Left ventricle myocardium superior (tissue), 1 donor: Measurements from ENCODE around the gene RBPJ. TPM values are rescaled to one million over a fixed set of nuclear protein-coding genes. Genes with fewer than 3 reads are reported as not detected.
A peak's percentile ranks its signal among the peaks of the same experiment; 100 is the strongest.
"Not testable (repeated sequence)": the region's sequence is repeated elsewhere in the genome, so short reads cannot be mapped to it uniquely, and the experiment has no call there.

ENCODE experiments used
- ATAC-seq: fragments of 200-7000 bp; cut with Tn5 transposase; one replicate; pipeline ENCODE4 v1.9.1; 2020; ENCODE audit warnings: mild to moderate bottlenecking, moderate library complexity
- DNase-seq: peaks from one replicate; pipeline ENCODE4 v3.0.0-alpha.2; 2020
- intact Hi-C: fragments of 100-400 bp; cut with micrococcal nuclease; formaldehyde crosslinking; loops from one replicate; pipeline ENCODE4 v1.11.0; 2022
- total RNA-seq: library from RNA; stranded (reverse); fragmentation: NEBNext Ultra II Directional; extraction: Animal tissue kit (Norgen Biotek cat#: 25700); gene quantifications from one replicate; pipeline ENCODE4 v1.2.1, GENCODE V29; 2021
- donor health status: DM: no; HTN: yes; CAD: no; lungs with severe emphysema.

RBPJ gene
- total RNA-seq, 1 donor from 2014 or later, result 48.4 TPM

GRCh38 chr4:26365537-26366150, 44.8 kb downstream of the RBPJ start:
- ATAC-seq (no peak), DNase-seq (no peak)
- intact Hi-C loops, result no loop called here

GRCh38 chr4:26367811-26368210, 47.0 kb downstream of the RBPJ start:
- DNase-seq (no peak), ATAC-seq (no peak)
- intact Hi-C loops, result no loop called here

- intact Hi-C loops, result no loop called here
- DNase-seq, result no peak
- no peak for ATAC-seq
These were observed 47.9 kb downstream of the RBPJ start for GRCh38 chr4:26368685-26369084.

- DNase-seq (no peak), ATAC-seq (no peak)
- intact Hi-C loops, result no loop called here
These were observed 48.3 kb downstream of the RBPJ start for GRCh38 chr4:26369132-26369531.

- intact Hi-C loops, result no loop called here
- ATAC-seq (no peak), DNase-seq (no peak)
These were observed 48.8 kb downstream of the RBPJ start for GRCh38 chr4:26369581-26369980.

GRCh38 chr4:26372076-26372475, 51.3 kb downstream of the RBPJ start:
- ATAC-seq (no peak), DNase-seq (no peak)
- intact Hi-C loops, result no loop called here

GRCh38 chr4:26372525-26373172, 51.8 kb downstream of the RBPJ start:
- peak; percentile 41 for ATAC-seq
- no peak for DNase-seq
- intact Hi-C loops, result no loop called here

- no peak for DNase-seq
- no peak for ATAC-seq
These were observed 54.7 kb downstream of the RBPJ start for GRCh38 chr4:26375551-26375950.

GRCh38 chr4:26377328-26378311, 56.8 kb downstream of the RBPJ start:
- no peak for DNase-seq
- ATAC-seq, result peak; percentile 37
- intact Hi-C loops, result no loop called here

More at GRCh38 chr4:26375551-26375950, 54.7 kb downstream of the RBPJ start:
- intact Hi-C loops, result no loop called here

GRCh38 chr4:26379837-26380236, 59.0 kb downstream of the RBPJ start:
- intact Hi-C loops, result no loop called here
- ATAC-seq (no peak), DNase-seq (no peak)

- no peak for DNase-seq
- ATAC-seq, result no peak
- intact Hi-C loops, result no loop called here
These were observed 59.9 kb downstream of the RBPJ start for GRCh38 chr4:26380740-26381139.

- intact Hi-C loops, result no loop called here
- ATAC-seq, result no peak
- no peak for DNase-seq
These were observed 63.7 kb downstream of the RBPJ start for GRCh38 chr4:26384380-26385057.

- DNase-seq (no peak), ATAC-seq (no peak)
- intact Hi-C loops, result no loop called here
These were observed 64.9 kb downstream of the RBPJ start for GRCh38 chr4:26385690-26386089.

- DNase-seq (no peak), ATAC-seq (no peak)
- intact Hi-C loops, result no loop called here
These were observed 65.6 kb downstream of the RBPJ start for GRCh38 chr4:26386386-26386785.

GRCh38 chr4:26388671-26389070, 67.9 kb downstream of the RBPJ start:
- no peak for DNase-seq
- intact Hi-C loops, result no loop called here
- no peak for ATAC-seq

- DNase-seq, result no peak
- no peak for ATAC-seq
- intact Hi-C loops, result no loop called here
These were observed 76.3 kb downstream of the RBPJ start for GRCh38 chr4:26397086-26397485.

- ATAC-seq, result no peak
- intact Hi-C loops, result no loop called here
- no peak for DNase-seq
These were observed 79.3 kb downstream of the RBPJ start for GRCh38 chr4:26400132-26400531.

- DNase-seq, intact Hi-C loops, ATAC-seq: not testable (repeated sequence)
These were observed 81.2 kb downstream of the RBPJ start for GRCh38 chr4:26402017-26402416.

- ATAC-seq (no peak), DNase-seq (no peak)
- intact Hi-C loops, result no loop called here
These were observed 81.6 kb downstream of the RBPJ start for GRCh38 chr4:26402458-26402857.
